SK-N-SH (cell line): Measurements from ENCODE around the gene HEPH. TPM values are rescaled to one million over a fixed set of nuclear protein-coding genes. Genes with fewer than 3 reads are reported as not detected.

ENCODE experiments used
- CTCF ChIA-PET: fragments of 300-600, 350-600 bp; formaldehyde crosslinking; extraction: SDS; loops from one replicate; lab custom pipeline; 2021; lab: Yijun Ruan, JAX
- POLR2A ChIA-PET: fragments of 350-600 bp; sonication (Branson Sonifier 250); formaldehyde crosslinking; extraction: SDS; loops from one replicate; lab custom pipeline; 2020; ENCODE audit warnings: antibody characterized with exemption, inconsistent platforms; lab: Yijun Ruan, JAX
- DNase-seq: peaks from one replicate; pipeline ENCODE4 v3.0.0; 2012
- H2AFZ ChIP-seq: fragments of 200-600 bp; sonication (generic); 2 replicates; pipeline ENCODE4 v1.8.1; 2016; ENCODE audit warnings: antibody characterized with exemption, mild to moderate bottlenecking, low read depth
- H3F3A ChIP-seq: fragments of 200-600 bp; sonication (generic); replicated peaks from 2 replicates; pipeline ENCODE3; 2016; ENCODE audit warnings: antibody characterized with exemption, mild to moderate bottlenecking; ENCODE audit not compliant: insufficient read depth
- H3K27ac ChIP-seq, 2 experiments: fragments of 200-500 bp in 1 of 2; fragments of 200-600 bp in 1 of 2; sonication (Bioruptor generic) in 1 of 2; sonication (generic), shearing (Covaris generic) in 1 of 2; 2 replicates each; pipeline versions ENCODE4 v1.5.1 to v1.6.1; 2014 to 2016; ENCODE audit warnings: low read depth in 2 of 2, inconsistent platforms in 1 of 2, low read length in 1 of 2, mild to moderate bottlenecking in 1 of 2, mixed read lengths in 1 of 2
- H3K27me3 ChIP-seq: fragments of 200-600 bp; sonication (generic), shearing (Covaris generic); 2 replicates; pipeline ENCODE4 v1.6.1; 2016; ENCODE audit warnings: mixed run types; ENCODE audit not compliant: insufficient read depth
- H3K36me3 ChIP-seq, 2 experiments: fragments of 200-500 bp in 1 of 2; fragments of 200-600 bp in 1 of 2; sonication (Bioruptor generic) in 1 of 2; sonication (generic) in 1 of 2; replicated peaks in 1 of 2; 2 replicates each; pipeline versions ENCODE3 to v1.5.1; 2014 to 2016; ENCODE audit warnings: low read length in 1 of 2, mild to moderate bottlenecking in 1 of 2; ENCODE audit not compliant: insufficient read depth in 2 of 2, control insufficient read depth in 1 of 2
- H3K4me1 ChIP-seq, 2 experiments: fragments of 200-500 bp in 1 of 2; fragments of 200-600 bp in 1 of 2; sonication (Bioruptor generic) in 1 of 2; sonication (generic), shearing (Covaris generic) in 1 of 2; 2 replicates each; pipeline versions ENCODE4 v1.5.1 to v1.6.1; 2014 to 2016; ENCODE audit warnings: low read depth in 1 of 2, low read length in 1 of 2, mixed run types in 1 of 2; ENCODE audit not compliant: insufficient read depth in 2 of 2, control insufficient read depth in 1 of 2
- H3K4me2 ChIP-seq: fragments of 200-600 bp; sonication (generic), shearing (Covaris generic); 2 replicates; pipeline ENCODE4 v1.6.1; 2017; ENCODE audit warnings: mixed run types
- H3K4me3 ChIP-seq, 2 experiments: fragments of 200-500 bp in 1 of 2; fragments of 200-600 bp in 1 of 2; sonication (Bioruptor generic) in 1 of 2; sonication (generic), shearing (Covaris generic) in 1 of 2; 2 replicates each; pipeline versions ENCODE4 v1.5.1 to v1.8.1; 2014 to 2016; ENCODE audit warnings: low read depth in 2 of 2, inconsistent platforms in 1 of 2, low read length in 1 of 2, mild to moderate bottlenecking in 1 of 2, mixed read lengths in 1 of 2, moderate library complexity in 1 of 2
- H3K79me2 ChIP-seq: fragments of 200-600 bp; sonication (generic); 2 replicates; pipeline ENCODE4 v1.8.1; 2017; ENCODE audit warnings: mild to moderate bottlenecking; ENCODE audit not compliant: insufficient read depth
- H3K9ac ChIP-seq: fragments of 200-600 bp; sonication (generic); 2 replicates; pipeline ENCODE4 v1.6.1; 2017; ENCODE audit warnings: mixed run types
- H3K9me2 ChIP-seq: fragments of 200-600 bp; sonication (generic); 2 replicates; pipeline ENCODE4 v1.6.1; 2017; ENCODE audit warnings: mixed run types
- H3K9me3 ChIP-seq: fragments of 200-600 bp; sonication (generic); 2 replicates; pipeline ENCODE4 v1.6.1; 2017; ENCODE audit warnings: mixed run types, mild to moderate bottlenecking, moderate library complexity
- H4K20me1 ChIP-seq: fragments of 200-600 bp; sonication (generic); 2 replicates; pipeline ENCODE4 v1.6.1; 2017; ENCODE audit warnings: mild to moderate bottlenecking, mixed run types; ENCODE audit not compliant: insufficient read depth
- ELF1 ChIP-seq: IDR thresholded peaks from 2 replicates; pipeline ENCODE4 v1.4.0; 2012
- EP300 ChIP-seq, 2 experiments: IDR thresholded peaks; 2 replicates each; pipeline versions ENCODE4 v1.4.0 to v1.6.1; 2012; ENCODE audit warnings: borderline replicate concordance in 1 of 2, low read depth in 1 of 2, low read length in 1 of 2
- EZH2phosphoT487 ChIP-seq: fragments of 200-600 bp; sonication (generic); IDR thresholded peaks from 2 replicates; pipeline ENCODE4 v1.6.1; 2017; ENCODE audit warnings: low read depth, mixed run types, mild to moderate bottlenecking, antibody characterized with exemption, moderate library complexity, borderline replicate concordance
- FOSL2 ChIP-seq: IDR thresholded peaks from 2 replicates; pipeline ENCODE4 v1.4.0; 2012; ENCODE audit warnings: low read depth, mild to moderate bottlenecking, moderate library complexity, borderline replicate concordance
- FOXM1 ChIP-seq: IDR thresholded peaks from 2 replicates; pipeline ENCODE4 v1.4.0; 2012; ENCODE audit warnings: low read depth, mild to moderate bottlenecking
- GATA2 ChIP-seq: sonication (generic); formaldehyde crosslinking; IDR thresholded peaks from 2 replicates; pipeline ENCODE4 v1.5.0; 2020; ENCODE audit warnings: mild to moderate bottlenecking, missing genetic modification reagents
- IRF3 ChIP-seq: fragments of 150-350 bp; IDR thresholded peaks from 2 replicates; pipeline ENCODE4 v1.6.1; 2016; ENCODE audit warnings: mild to moderate bottlenecking, low read depth, low read length
- MAX ChIP-seq: IDR thresholded peaks from 2 replicates; pipeline ENCODE4 v1.4.0; 2012; ENCODE audit warnings: low read depth
- MEF2A ChIP-seq: IDR thresholded peaks from 2 replicates; pipeline ENCODE4 v1.4.0; 2012; ENCODE audit warnings: low read depth, borderline replicate concordance
- PBX3 ChIP-seq: IDR thresholded peaks from 2 replicates; pipeline ENCODE4; 2012
- RAD21 ChIP-seq: IDR thresholded peaks from 2 replicates; pipeline ENCODE4 v1.6.1; 2012; ENCODE audit warnings: mild to moderate bottlenecking, low read length
- RCOR1 ChIP-seq: fragments of 150-350 bp; IDR thresholded peaks from 2 replicates; pipeline ENCODE4 v1.6.1; 2017; ENCODE audit warnings: antibody characterized with exemption, low read length
- REST ChIP-seq: IDR thresholded peaks from 2 replicates; pipeline ENCODE4 v1.6.1; 2012; ENCODE audit warnings: mild to moderate bottlenecking, low read depth, low read length, moderate library complexity
- SMC3 ChIP-seq: IDR thresholded peaks from 2 replicates; pipeline ENCODE4 v1.6.1; 2012; ENCODE audit warnings: low read depth, low read length, improper control_type of control experiment
- TAF1 ChIP-seq: IDR thresholded peaks from 2 replicates; pipeline ENCODE4 v1.6.1; 2012; ENCODE audit warnings: low read depth, mild to moderate bottlenecking, low read length, moderate library complexity, borderline replicate concordance
- TCF12 ChIP-seq: IDR thresholded peaks from 2 replicates; pipeline ENCODE4 v1.4.0; 2012
- USF1 ChIP-seq: IDR thresholded peaks from 2 replicates; pipeline ENCODE4 v1.4.0; 2012; ENCODE audit warnings: low read depth, borderline replicate concordance
- USF2 ChIP-seq: fragments of 150-350 bp; IDR thresholded peaks from 2 replicates; pipeline ENCODE4 v1.6.1; 2017; ENCODE audit warnings: antibody characterized with exemption, low read length, low read depth, borderline replicate concordance
- YY1 ChIP-seq: IDR thresholded peaks from 2 replicates; pipeline ENCODE4 v1.4.0; 2012; ENCODE audit warnings: low read depth, mild to moderate bottlenecking
- WGBS: methylation state at CpG from one replicate; pipeline ENCODE4 v1.1.6; 2017; ENCODE audit warnings: low lambda C conversion rate; 5-methylcytosine and 5-hydroxymethylcytosine counted together
- polyA plus RNA-seq, 3 experiments: library from polyadenylated mRNA; depleted of rRNA; stranded (reverse); fragments of >200 nt; gene quantifications; 2 replicates each; pipeline ENCODE4 v1.2.3, GENCODE V29; 2012

The HEPH gene
- polyA plus RNA-seq, 1 of the 3 experiments (the other 2 are of a cell fraction): 8.6 TPM

- 7% methylated on average over 2 of the region's 2 CpGs for WGBS
- H3K36me3 ChIP-seq: no peaks in the 10 kb centered on the region
- CTCF ChIA-PET: no interaction called here
- H3K27ac ChIP-seq: no peak overlapping the region
- no peaks in the 10 kb centered on the region for H3K79me2 ChIP-seq
- DNase-seq: no peak
- TF ChIP-seq ELF1 (no peak), USF2 (no peak), REST (no peak), PBX3 (no peak), RCOR1 (no peak), FOXM1 (no peak), YY1 (no peak), MEF2A (no peak), EP300 (IDR thresholded peaks at IDR 0.05; ENCODE audit: borderline replicate concordance in 1 of 2, low read depth in 1 of 2, low read length in 1 of 2) (no peak), SMC3 (no peak), EZH2phosphoT487 (no peak)
- no peaks in the 10 kb centered on the region for H3K27me3 ChIP-seq
- H3K9ac ChIP-seq: no peak overlapping the region
- H4K20me1 ChIP-seq: no peaks in the 10 kb centered on the region
- POLR2A ChIA-PET: no interaction called here
- no peak overlapping the region for H2AFZ ChIP-seq
- no peaks in the 10 kb centered on the region for H3K9me3 ChIP-seq
- no peaks in the 10 kb centered on the region for H3K4me1 ChIP-seq
- H3K4me2 ChIP-seq: no peak overlapping the region
- no peaks in the 10 kb centered on the region for H3F3A ChIP-seq
- no peaks in the 10 kb centered on the region for H3K9me2 ChIP-seq
- no peak overlapping the region for H3K4me3 ChIP-seq
Observed at GRCh38 chrX:66232296-66232695, 68.2 kb downstream of the HEPH start.

- no peaks in the 10 kb centered on the region for H3K79me2 ChIP-seq
- no peaks in the 10 kb centered on the region for H3K9me2 ChIP-seq
- H2AFZ ChIP-seq: no peak overlapping the region
- no peaks in the 10 kb centered on the region for H3F3A ChIP-seq
- H3K9ac ChIP-seq: no peak overlapping the region
- H3K27ac ChIP-seq: no peak overlapping the region
- no peaks in the 10 kb centered on the region for H4K20me1 ChIP-seq
- DNase-seq: no peak
- no peak overlapping the region for H3K4me2 ChIP-seq
- no peaks in the 10 kb centered on the region for H3K27me3 ChIP-seq
- H3K9me3 ChIP-seq: no peaks in the 10 kb centered on the region
- POLR2A ChIA-PET: no interaction called here
- H3K4me3 ChIP-seq: no peak overlapping the region
- CTCF ChIA-PET: interaction anchor here (0.7 kb wide), 1 partner anchor 703 kb away, joined by 3 read pairs; no protein-coding TSS in a partner anchor
- no peaks in the 10 kb centered on the region for H3K4me1 ChIP-seq
- no peaks in the 10 kb centered on the region for H3K36me3 ChIP-seq
- TF ChIP-seq USF1 (no peak), RAD21 (no peak), IRF3 (no peak), TCF12 (no peak), TAF1 (no peak), MAX (no peak), EP300 (IDR thresholded peaks at IDR 0.05; ENCODE audit: borderline replicate concordance in 1 of 2, low read depth in 1 of 2, low read length in 1 of 2) (no peak), FOSL2 (no peak), GATA2 (no peak)
Observed at GRCh38 chrX:66233209-66233608, 69.2 kb downstream of the HEPH start.
